Hepatocyte (in vitro differentiated cells): ENCODE data around the gene CD86.

Experiments used
- EZH2 ChIP-seq: fragments of 200-600 bp; sonication (generic); IDR thresholded peaks from 2 replicates; pipeline ENCODE4 v1.6.1; 2016; ENCODE audit warnings: antibody characterized with exemption, mild to moderate bottlenecking, borderline replicate concordance
- EZH2phosphoT487 ChIP-seq: fragments of 200-600 bp; sonication (generic); IDR thresholded peaks from one replicate; pipeline ENCODE4 v1.6.1; 2018; ENCODE audit warnings: antibody characterized with exemption, mild to moderate bottlenecking, low read depth, moderate library complexity; ENCODE audit not compliant: unreplicated experiment, severe bottlenecking
- TF ChIP-seq, protein P1 (sequence below): fragments of 200-600 bp; sonication (generic); IDR thresholded peaks from 2 replicates; pipeline ENCODE4 v1.5.1; 2016; ENCODE audit warnings: antibody characterized with exemption, mild to moderate bottlenecking; ENCODE audit not compliant: poor library complexity

DNA sequence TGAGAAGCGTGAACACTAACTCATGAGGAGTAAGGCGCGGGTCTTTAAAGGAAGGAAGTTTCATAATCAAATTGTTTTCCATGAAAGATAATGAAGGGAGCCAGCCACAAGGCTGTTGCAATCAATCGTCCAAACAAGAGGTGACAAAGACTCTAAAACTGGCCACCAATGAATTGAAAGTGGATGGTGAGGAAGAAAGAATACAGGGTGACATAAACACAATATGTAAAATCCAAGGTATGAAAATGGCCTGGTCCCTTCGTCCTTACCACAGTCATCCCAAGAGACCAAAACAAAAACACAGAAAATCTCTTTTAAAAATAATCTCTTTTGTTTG, 12.0 kb downstream of the CD86 start:
- TF ChIP-seq, protein P1, sequence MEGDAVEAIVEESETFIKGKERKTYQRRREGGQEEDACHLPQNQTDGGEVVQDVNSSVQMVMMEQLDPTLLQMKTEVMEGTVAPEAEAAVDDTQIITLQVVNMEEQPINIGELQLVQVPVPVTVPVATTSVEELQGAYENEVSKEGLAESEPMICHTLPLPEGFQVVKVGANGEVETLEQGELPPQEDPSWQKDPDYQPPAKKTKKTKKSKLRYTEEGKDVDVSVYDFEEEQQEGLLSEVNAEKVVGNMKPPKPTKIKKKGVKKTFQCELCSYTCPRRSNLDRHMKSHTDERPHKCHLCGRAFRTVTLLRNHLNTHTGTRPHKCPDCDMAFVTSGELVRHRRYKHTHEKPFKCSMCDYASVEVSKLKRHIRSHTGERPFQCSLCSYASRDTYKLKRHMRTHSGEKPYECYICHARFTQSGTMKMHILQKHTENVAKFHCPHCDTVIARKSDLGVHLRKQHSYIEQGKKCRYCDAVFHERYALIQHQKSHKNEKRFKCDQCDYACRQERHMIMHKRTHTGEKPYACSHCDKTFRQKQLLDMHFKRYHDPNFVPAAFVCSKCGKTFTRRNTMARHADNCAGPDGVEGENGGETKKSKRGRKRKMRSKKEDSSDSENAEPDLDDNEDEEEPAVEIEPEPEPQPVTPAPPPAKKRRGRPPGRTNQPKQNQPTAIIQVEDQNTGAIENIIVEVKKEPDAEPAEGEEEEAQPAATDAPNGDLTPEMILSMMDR, result no peak
- TF ChIP-seq EZH2phosphoT487, result no peak
- no peak for TF ChIP-seq EZH2
